GM19035 (cell line): ENCODE data around the gene RAB7B.
"Not testable (repeated sequence)": the region's sequence is repeated elsewhere in the genome, so short reads cannot be mapped to it uniquely, and the experiment has no call there.

Source experiments
- ATAC-seq: cut with Tn5 transposase; IDR thresholded peaks from one replicate; pipeline ENCODE4 v1.9.1; 2021; ENCODE audit not compliant: unreplicated experiment

RAB7B gene, protein sequence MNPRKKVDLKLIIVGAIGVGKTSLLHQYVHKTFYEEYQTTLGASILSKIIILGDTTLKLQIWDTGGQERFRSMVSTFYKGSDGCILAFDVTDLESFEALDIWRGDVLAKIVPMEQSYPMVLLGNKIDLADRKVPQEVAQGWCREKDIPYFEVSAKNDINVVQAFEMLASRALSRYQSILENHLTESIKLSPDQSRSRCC

DNA sequence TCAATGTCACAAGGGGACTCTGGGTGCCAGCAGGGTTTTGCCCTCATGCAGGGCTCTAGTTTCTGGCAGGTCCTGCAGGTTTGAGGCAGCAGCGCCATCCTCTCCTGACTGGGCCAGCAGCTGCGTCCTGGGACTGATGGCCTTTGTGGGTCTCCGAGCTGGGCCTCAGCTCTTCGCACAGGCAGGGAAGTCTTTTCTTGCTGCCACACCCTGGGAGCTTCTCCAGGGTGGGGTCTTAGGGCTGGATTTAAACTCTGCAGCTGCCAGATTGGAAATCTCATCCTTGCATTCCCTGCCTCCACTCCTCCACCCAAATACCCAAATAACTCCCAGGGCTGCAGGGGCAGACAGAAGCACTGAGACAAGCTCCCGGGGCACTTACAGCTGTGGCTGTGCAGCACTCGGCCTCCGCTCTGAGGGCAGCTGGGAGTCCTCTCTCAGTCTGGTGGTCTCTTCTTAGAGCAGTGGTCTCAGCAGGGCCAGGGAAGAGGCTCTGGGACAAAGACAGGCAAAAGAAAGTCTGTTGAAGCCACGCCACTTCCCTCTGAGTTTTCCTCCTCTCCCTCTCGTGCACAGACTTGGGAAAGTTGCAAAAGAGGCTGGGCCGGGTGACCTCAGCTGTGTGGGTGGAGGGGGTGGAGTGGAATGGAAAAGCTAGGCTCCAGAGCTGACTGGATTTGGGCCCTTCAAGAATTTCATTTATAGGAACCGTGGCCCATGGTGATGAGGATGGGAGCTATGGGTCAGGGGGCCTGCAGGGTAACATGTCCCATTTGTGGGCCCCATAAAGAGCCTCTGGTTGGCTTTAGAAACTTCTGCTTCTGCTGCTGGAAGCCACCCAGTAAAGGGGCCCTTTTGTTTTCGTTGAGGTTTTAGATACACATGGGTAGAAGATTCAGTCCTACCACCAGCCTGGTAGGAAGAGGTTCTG, at the start of gene RAB7B:
RAB7B (minus strand) TSS at position 525 of the 931 bp plus-strand sequence. CDS start 9,260 bp downstream, outside the sequence.
- ATAC-seq, result no peak

DNA sequence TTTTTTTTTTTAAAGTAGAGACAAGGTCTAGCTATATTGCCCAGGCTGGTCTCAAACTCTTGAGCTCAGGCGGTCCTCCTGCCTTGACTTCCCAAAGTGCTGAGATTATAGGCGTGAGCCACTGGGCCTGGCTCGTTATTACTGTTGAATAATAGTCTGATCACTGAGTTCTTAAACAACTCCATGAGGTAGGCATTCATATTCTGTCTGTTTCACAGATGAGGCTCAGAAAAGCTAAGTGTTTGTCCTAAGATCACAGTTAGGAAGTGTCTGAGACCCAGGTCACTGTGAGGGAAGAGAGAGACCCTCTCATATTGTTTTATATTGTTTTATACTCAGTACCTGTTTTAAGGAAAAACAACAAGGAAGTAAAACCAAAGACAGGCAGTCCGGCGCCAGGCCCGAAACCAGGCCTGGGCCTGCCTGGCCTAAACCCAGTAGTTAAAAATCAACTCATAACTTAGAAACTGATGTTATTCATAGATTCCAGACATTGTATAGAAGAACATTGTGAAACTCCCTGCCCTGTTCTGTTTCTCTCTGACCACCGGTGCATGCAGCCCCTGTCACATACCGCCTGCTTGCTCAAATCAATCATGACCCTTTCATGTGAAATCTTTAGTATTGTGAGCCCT, 49.2 kb upstream of the RAB7B start:
- not testable (repeated sequence) for ATAC-seq

DNA sequence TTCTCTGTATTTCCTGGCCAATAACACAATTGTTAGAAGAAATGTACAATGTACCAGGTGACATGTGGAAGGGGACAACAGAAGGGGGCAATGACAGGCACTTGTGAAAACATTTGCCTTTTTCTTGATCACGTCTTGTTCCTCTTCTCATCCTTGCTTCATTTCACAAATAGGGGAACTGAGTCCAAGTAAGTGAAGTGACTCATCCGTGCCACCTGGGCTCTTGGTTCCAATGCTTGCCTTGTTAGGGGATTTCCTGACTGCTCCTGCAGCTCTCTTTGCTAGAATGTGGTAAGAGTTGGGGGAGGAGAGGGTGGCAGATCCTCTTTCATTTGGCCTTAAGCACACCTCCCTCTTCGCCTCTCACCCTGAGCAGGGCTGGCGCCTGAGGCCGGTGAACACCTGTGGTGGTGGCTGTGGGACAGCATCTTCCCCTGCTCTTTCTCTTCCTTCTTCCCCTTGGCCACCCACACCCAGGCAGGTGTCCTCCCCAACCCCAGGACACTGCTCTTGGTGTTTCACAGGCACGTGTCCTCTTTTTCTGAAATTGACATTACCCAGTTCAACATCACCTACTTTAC, 47.5 kb upstream of the RAB7B start:
- peak; percentile 85 for ATAC-seq

DNA sequence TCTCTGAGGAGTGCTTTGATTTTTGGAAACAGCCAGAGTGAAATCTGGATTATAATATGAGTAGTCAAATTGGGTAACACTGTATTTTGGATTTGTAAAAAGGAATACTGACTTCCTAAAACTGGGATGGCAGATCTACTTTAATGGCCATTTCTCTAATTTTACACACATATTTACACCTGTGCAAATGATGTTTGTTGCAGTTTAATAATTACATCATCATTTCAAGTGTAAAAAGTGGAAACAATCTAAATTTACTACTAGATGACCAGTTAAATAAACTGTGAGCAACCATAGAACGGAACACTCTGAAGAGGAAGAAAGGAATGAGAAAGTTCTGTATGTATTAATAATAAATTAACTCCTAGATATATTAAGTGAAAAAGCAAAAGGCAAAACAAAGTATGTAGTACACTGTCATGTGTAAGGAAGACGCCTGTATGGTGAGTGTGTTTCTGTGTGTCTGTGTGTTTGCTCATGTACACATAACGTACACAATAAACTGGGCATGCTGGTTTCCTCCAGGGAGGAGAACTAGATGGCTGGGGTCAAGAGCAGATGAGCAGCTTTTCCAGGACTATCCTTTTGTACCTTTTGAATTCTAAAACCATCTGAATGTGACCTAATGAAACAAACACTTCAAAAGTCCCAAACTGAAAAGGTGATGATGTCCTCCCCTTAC, 46.9 kb upstream of the RAB7B start:
- ATAC-seq, result no peak

DNA sequence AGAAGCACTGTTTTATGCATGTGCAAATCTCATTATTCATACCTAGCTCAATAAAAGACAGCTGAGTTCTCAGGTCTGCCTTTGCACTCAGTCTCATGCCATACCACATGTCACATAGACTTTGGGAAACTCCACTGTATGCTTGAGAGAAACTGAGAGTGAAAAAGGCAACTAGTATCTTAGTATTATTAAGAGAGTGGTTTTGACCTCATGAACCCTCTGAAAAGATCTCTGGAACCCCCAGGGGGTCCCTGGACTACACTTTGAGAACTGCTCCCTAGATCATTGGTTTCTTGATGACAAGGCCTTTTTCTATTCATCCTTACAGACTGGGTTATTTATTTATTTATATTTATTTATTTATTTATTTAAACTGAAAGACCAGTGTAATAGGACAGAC, 46.1 kb upstream of the RAB7B start:
- peak; percentile 45 for ATAC-seq

DNA sequence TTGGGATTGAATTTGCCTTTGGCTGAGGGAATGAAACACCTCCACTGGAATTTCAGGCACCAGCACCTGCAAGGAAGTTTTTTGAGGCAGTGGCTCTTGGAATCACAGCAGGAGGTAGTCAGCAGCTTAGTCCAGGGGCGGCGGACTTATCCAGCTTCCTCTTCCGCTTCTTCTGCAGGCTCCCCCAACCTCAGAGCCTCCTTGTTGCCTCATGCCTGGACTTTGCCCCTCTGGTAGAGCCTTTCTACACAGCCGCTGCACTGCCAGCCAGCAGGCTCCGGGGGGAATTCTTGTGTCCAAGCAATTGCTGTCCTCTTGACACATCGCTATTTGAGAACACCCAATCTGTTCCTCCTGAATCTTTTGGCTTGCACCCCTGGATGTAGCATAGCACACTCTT, 45.4 kb upstream of the RAB7B start:
- no peak for ATAC-seq

DNA sequence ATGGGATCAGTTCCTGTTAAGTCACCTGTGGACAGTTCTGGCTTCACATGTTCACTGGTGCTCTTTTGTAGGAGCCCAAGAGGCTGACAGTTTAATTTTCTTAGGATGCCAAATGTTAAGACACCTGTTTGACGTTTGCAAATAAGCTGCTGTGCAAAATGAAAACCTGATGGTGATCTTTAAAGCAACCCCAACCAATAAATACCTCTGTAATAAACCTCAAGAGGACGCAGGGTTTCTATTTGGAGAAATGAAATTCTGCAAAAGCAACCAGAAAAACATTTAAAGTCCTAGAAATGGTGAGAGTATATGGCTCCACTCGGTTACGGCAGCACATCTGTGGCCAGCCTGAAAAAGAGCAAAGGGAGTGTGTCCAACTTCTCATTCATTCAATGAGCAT, 44.1 kb upstream of the RAB7B start:
- no peak for ATAC-seq

DNA sequence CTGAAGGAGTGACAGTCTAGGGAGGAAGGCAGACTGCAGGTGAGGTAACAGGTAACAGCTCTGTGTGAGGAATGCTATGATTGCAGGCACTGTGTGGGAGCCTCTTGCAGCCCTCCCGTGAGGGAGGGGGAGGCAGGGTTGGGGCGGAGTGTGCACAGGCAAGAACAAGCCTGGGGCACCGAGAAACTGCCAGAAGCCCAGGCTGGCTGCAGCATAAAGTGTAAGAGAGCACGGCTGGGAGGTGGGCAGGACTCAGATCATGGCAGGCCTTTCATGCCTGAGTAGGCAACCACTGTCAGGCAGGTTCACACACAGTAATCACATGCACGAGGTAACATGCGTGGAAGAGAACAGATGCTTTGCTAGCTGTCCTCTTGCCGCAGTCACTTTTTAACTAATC, 38.4 kb upstream of the RAB7B start:
- ATAC-seq, result peak; percentile 54

DNA sequence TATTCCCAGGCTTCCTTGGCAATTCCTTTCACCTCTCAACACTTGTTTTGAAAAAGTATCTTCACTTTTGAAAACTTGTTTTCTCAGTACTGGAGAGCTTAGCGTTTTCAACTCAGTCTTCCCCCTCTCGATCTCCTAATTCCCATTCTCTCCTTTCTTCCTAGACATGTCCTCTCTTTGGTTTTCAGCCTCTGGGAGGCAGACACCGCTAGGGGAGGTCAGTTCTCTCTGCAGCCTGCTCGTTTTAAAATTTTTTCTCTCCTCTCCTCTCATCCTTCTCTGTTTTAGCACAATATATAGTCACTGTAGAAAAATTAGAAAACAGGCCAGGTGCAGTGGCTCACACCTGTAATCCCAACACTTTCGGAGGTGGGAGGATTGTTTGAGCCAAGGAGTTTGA, 37.1 kb upstream of the RAB7B start:
- no peak for ATAC-seq

DNA sequence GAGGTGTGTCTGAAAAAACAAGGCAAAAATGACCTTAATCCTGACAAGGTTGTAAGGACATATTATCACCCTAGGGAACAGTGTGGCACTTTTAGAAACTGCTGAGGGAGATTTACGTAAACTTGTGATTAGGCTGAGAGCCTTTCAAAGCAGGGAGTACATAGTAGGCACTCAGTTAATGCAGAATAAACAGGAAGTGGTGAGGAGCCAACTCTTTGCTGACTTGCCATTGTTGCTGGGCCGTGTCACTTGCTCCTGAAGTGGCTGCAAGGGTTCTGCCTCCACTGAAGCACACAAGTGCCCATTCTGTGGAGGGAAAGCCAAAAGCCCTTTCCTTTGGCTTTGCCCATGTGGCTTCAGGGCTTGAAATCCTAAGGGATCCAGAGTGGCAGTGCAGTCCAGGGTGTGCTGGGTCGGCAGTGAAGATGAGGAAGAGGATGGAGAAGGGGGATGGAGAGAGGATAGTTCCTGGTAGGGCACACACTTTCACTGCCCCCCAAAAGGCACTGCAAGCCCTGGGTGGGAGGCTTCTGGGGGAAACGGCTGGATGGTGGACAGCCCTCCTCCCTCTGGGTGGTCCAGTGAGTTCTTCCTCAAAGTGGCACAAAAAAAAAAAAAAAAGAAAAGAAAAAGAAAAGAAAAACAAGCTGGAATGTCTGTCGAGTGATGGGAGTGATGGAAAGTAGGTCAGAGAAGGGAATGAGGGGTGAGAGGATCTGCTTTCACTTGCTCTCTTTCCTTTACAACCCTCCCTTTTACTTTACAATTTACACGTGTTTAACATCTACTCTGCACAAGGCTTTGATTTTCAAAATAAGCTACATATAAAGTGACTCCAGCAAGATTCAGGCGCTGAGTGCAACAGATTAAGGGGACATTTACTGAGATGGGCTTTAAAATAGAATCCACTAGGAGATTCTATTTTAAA, 36.1 kb upstream of the RAB7B start:
- ATAC-seq, result no peak

DNA sequence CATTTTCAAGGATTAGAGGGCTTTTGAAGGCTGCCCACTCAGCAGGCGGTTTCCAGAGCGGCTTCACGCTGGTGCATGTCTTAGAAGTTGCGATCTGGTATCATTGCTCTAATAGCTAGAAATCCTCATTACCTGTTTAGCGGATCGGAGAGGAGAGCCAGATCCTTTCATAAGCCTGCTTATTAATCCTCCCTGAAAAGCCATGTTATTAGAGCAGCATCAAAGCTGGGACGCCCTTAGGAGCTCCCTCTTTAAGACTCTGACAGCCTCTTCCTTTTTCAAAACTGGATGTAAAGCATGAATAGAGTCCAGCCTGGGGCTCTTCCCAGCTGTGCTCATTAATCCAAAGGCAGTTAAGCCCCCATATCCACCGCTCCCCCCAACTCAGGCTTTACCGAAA, 34.4 kb upstream of the RAB7B start:
- no peak for ATAC-seq

DNA sequence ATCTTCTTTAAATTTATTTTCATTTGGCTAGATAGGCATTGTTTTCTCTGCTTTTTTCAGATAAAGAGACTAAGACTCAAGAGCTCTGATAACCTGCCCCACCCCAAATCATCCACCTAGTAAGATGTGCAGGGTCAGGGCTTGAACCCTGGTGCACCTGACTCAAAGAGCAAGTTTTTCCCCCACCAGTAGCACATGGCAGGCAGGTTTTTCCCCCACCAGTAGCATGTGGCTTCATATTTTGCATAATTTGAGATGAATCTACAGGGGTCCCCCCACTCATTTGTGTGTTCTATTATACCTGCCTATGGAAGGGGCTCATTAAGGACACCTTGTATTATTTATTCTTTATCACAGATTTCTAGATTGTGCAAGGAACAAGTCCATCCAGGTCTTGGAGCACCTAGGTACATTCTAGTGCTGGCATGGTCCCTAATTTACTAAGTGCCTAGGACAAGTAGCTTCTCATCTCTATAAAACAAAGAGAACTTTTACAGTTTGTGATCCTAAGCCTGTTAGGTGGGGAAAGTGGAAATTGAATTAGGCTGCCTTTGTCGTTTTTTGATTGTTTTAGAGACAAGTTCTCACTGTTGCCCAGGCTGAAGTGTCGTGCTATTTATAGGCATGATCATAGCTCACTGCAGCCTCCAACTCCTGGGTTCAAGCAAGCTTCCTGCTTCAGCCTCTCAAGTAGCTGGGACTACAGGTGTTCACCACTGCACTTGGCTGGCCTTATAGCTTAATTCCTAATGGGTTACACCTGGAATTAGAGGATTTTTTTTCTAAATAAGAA, 33.7 kb upstream of the RAB7B start:
- no peak for ATAC-seq

DNA sequence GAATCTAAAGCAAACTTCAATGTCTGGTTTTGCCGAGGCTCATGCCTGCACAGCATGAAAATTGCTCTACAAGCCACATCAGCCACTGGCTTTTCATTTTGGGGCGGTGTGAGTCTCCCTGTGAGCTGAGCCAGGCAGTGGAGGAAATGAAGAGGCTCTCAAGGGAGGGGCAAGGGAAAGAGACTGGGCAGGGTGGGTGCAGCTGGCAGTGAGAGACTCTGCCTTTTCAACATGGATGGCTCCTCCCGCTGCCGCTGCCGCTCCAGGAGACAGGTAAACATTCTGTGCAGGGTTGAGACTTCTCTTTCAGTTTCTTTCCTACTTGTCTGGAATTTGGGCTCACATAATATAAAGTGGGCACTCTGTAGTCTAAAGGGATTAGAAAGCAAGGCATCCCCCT, 31.8 kb upstream of the RAB7B start:
- no peak for ATAC-seq

DNA sequence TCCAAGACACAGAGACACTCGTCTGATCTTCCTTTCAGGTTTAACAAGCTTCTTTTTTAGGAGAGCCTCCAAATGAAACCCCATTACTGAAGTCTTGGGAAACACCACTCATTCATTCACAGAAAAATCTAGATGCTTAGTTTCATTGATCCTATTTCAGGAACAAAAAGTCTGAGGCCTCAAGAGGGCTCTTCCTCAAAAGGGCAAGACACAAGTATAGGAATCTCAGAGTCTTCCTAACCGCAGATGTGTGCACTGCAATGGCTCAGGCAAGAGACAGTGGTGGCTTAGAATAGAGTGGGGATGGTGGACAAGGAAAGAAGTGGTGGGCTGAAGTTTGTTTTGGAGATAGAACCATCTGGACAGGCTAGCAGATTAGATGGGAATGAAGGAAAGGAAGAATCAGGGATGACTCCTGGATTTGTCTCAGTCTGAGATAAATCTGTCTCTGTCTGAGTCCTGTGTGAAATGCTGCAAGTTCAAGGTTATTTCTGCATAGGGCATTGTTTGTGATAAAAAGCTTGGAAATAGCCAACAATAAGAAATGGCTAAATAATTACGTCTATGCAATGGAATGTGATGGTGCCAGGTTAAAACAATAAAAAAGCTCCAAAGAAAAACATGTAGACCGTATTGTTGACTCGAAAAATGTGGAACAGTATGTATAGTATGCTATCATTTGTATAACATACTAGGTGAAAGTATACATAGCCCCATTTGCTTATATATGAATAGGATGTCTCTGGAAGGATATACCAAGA, 29.4 kb upstream of the RAB7B start:
- ATAC-seq, result no peak

DNA sequence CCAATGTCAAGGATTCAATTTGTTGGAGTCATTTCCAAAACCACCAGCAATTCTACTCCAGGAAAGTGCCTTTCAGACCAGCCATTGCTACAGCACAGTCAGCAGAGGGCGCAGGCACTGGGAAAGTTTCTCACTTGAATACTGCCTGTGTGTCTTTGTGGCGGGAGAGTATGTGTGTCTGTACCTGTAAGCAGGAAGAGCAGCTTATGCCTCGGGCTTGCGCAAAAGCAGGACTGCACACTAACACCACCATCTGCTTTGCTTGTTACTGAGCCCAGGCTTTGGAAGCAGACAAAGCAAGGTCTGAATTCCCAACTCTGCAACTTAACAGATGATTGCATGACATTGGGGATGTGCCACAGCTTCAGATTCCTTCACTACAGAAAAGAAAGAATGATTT, 27.5 kb upstream of the RAB7B start:
- ATAC-seq, result peak; percentile 92

DNA sequence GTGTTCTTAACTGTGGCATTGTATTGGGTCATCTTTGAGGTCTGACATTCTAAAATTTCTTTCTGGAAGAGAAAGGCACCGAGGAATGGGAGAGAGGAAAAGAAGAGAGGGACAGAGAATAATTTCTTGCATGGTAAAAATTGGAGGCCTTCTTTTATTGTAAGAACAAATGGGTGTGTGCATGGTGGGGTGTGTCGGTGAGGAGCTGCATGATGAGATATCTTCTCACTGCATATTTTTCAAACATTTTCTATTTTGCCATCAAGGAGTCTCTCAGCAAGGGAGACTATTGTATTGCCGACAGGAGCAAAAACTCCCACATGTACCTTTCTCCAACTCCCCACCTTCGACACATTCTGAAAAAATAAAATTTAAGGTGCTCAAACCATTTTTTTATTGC, 27.0 kb upstream of the RAB7B start:
- no peak for ATAC-seq

DNA sequence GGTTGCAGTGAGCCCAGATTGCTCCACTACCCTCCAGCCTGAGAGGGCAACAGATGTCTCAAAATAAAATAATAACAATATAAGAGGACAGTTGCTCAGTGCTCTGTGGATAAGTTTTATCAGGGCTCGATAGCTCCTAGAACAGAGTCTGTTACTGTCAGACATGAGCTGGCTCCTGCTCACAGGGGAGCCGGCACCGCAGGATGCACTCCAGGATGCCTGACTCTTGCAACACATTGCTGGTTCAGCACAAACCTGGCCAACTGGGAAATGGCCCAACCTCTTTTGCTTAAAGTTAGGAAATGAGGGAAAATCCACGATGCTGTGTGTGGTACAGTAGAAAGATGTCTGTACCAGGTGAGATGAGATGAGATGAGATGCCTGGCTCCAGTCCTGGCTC, 26.3 kb upstream of the RAB7B start:
- ATAC-seq, result no peak

DNA sequence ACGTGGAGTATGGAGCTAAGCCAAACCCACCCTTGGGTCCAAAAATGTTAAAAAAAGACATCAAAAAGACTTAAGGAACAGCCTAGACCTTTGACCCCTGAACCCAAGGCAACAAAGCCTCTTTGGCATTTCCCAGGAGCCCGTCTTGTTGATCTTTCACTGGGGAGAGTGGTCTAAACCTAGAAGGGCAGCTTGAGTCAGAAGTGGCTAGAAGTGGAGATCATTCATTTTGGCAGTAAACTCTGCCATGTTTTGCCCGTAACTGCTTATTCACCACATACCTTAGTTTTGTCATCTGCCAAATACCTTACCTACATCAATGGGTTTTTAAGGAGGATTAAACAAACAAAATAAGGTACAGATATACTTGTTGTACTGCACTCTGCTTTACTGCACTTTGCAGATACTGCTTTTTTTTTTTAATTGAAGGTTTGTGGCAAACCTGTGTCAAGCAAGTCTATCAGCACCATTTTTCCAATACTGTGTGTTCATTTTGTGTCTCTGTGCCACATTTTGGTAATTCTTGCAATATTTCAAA, 22.2 kb upstream of the RAB7B start:
- ATAC-seq, result no peak
